ENCODE results near the gene C19orf53.

The C19orf53 gene

GRCh38 chr19:13827656-13828055, 53.4 kb downstream of the C19orf53 start:
- peak; percentile 43 for DNase-seq
